NCI-H1436 (cell line): ENCODE results near the gene MEI4.
"Not testable (repeated sequence)": the region's sequence is repeated elsewhere in the genome, so short reads cannot be mapped to it uniquely, and the experiment has no call there.

Source experiments
- DNase-seq: peaks from one replicate; lab custom pipeline; 2025; lab: John Stamatoyannopoulos, UW

The MEI4 gene

DNA sequence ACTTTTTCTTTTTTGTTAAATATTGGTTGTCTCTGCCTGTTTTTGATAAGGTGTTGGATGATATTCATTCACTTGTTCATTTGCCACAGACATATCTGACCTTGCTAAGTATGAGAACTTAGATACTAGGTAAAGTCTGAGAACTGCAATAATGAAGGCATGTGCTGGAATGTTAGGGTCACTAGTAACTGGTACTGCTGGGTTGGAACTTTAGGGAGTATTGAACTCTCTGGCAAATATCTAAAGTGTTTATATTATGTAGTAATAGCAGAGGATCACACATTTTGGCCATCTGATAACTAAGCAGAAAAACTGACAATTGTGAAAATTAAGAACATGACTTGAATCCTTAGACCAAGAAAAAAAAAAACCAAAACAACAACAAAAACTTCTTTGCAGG lies 162.7 kb downstream of the MEI4 start:
- no peak for DNase-seq

DNA sequence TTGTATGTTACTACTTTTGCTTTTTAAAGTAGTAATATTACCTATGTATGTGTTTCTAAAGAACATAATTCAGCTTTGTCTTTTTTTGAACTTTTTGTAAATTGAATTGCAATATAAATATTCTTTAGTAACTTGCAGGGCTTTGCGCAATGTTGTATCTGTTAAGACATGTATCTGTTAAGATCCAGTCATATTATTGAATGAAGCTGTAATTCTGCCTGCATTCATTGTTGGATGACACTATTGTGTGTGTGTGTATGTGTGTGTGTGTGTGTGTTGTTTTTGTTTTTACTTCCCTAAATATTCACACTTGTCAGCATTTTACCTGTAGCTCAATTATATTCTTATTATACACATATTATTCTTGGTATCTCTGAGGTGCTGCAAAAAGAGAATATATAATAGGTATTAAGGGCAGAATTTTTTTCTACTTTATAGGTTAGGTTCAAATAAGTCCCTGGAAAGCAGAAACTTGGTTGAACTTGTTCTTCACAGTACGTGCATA lies 164.0 kb downstream of the MEI4 start:
- DNase-seq: no peak

DNA sequence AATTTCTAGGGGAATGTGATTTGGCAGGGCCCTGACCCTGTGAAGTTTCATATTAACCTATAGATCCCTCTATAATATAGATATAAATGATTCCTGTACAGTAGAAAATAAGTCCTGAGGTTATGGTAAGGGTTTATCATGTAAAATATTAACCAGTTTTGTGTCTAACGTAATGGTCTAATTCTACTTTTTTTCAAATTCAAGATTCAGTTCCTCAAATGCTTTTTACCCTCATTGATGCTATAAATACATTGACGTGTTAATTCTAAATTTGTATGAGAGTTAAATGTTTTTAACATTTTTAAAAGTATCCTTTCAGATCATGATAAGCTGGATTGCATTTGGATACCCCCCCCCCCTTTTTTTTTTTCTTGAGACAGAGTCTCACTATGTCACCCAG lies 169.4 kb downstream of the MEI4 start:
- no peak for DNase-seq

DNA sequence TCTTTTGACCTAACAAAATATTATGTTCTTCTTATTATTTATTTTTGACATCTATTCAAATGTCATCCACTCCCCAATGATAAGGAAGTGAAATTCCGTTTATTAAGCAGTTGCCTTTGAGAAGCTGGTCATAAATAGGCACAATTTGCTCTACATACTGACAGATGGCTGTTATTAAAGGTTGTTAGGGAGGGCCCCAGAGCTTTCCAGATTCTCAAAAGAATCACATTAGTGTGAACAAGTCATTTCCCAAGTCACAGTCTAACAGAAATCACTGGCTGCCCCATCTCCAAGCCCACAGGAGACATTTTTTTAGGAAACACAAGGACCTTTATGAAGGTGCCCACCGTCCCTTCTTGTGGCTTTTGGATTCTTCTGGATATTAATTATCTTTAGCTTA lies 172.4 kb downstream of the MEI4 start:
- no peak for DNase-seq

DNA sequence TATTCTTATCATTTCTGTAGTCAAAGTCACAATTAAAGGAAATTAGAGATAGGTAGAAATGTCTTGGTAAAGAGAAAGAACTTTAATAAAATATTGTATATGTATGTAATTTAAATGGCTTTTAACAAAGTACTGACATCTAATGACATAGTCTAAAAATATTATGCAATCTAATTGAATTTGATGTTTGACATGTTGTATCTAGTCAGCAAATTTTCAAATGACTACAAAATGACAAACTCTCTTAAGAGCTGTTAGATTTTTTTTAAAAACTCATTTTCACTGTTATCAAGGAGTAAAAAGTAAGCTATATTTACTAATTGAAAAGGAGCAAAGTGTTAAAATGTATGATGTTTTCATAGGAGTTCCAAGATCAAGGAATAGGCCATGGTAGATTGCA lies 176.9 kb downstream of the MEI4 start:
- no peak for DNase-seq

DNA sequence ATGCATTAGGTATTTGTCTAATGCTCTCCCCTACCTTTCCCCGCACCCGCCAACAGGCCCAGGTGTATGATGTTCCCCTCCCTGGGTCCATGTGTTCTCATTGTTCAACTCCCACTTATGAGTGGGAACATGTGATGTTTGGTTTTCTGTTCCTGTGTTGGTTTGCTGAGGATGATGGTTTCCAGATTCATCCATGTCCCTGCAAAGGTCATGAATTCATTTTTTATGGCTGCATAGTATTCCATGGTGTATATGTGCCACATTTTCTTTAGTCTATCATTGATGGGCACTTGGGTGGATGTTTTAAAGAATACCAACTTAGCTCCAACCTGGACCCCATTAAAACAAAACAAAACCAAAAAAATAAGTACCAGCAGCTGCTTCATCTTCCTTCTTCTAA lies 180.9 kb downstream of the MEI4 start:
- DNase-seq: not testable (repeated sequence)

DNA sequence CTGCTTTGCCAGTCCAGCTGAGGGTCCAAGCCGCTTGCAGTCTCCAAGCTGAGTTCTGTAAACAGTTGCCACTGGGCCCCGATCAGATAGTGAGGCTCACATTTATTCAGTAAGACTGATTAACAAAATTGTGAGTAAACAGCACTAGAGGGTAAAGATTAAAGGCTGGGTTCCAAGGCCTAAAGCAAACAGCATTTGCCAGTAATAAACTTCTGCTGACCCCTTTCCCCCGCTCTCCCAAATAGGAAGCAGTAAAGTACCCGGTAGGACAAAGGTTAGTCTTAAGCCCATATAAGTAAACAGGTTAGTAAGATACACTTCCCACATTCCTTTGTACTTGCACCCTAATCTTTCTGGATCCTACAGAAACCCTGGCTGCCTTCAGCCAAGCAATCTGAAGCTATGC lies 181.8 kb downstream of the MEI4 start:
- no peak for DNase-seq

DNA sequence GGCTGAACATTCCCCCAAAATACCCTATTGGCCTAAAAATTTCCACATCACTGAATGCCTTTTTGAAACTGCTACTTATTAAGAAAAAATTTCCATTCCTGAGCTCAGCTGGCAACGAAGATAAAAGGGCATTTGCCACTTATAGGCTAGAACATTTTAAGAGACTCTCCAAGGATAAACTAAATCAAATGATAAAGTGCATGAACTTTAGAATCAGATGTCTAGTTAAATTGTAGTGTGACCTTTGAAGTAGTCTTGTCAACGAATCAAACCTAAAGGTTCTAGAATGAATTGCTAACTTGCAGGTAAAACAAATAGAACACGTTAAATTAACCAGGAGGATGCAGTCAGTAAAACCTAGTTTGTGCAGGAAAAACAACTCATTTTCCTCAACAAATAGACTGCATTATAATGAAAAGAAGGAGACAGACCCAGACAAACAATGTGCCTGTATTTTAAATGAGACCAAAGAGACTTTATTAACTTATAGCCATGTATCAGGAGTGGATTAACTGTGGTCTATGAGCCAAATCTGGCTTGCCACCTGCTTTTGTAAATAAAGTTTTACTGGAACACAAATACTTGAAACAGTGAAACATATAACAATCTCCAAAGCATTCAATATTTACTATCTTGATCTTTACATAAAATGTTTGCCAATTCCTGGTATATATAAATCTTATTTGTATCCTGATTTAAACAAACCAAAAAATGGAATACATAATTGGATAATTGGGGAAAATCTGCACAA lies 184.4 kb downstream of the MEI4 start:
- DNase-seq: no peak

DNA sequence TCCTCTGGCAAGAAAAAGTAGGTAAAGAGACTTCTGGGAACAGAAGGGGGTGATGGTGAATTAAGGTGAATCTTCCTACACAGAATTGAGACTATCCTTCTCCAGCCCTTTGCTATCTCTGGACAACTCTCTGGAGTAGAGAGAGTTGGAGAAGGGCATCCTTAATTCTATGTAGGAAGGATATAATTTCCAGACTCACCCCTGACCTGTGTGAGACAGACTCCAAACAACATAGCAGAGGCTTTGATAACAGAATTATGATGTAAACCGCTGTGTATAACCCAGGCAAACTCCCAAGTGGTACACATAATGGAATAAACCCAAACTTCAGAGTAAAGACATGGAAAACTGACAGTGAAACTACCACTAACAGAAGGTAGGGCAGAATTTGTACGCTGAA lies 186.5 kb downstream of the MEI4 start:
- DNase-seq: no peak

DNA sequence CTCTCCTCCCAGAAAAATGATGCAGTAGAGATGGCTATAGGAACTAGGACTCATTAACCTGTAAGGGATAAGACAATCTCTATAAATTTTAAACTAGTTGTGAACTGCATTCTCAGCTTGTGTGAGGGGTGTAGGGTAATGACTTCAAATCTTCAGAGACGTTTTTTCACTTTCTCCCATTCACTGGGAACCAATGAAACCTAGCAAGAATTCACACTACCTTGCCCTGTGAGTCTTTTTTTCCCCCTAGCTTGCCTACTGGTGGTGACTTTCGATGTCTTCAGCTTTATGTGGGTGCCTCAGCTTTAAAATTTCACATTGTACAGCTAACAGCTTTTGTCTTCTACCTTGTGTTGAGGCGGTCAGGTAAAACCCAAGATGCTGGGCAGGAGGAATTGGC lies 192.0 kb downstream of the MEI4 start:
- DNase-seq: no peak

DNA sequence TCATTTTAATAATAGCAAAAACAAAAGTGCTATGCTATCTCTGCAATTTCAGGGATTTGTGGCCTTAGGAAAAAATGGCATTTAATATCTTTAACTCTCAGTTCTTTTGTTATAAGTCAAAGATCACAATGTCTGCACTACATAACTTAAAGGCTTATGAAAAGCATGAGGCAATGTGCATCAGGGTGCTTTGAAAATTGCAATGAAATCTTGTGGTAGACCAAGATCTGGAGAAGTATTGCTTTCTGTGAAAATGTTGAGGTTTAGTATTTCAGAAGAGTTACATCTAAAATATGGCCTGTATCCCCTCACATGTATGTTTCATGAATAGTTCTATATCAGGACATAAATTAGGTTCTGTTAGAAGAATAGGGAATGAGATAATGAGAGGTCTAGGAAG lies 200.6 kb downstream of the MEI4 start:
- no peak for DNase-seq

DNA sequence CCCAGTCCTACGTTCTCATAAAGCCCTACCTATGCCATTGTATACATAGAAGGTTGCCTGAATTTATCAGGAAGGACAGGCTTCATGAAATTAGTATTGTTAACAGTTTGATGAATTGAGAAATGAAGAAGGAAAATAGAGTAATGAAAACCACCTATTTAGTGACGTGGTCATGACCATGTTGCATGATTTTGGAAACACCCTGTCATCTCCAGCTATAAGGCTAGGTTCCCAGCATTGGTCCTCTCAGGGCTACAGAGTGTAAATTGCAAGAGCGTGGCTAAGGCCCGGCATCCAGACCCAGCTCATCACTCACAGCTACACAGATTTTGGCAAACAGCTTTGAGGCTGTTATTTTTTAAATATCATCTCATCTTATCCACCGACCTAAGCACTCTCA lies 203.6 kb downstream of the MEI4 start:
- no peak for DNase-seq

DNA sequence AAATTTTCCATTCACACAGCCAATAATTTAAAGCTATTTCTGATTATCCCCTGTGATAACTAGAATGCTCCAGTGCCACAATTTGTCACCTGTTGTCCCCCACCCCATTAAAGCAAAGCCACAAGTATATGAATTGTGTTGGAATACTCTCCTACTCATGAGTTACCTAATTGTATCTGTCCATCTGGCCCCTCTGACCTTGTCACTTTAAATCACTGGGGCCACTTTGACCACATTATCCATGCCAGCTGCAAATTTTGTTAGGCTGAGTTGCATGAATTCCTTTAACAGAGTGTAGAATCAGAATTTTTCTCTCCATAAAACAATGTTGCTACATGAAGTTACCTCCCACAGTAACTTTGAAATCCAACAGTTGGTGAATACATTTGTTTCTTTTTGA lies 204.6 kb downstream of the MEI4 start:
- no peak for DNase-seq

DNA sequence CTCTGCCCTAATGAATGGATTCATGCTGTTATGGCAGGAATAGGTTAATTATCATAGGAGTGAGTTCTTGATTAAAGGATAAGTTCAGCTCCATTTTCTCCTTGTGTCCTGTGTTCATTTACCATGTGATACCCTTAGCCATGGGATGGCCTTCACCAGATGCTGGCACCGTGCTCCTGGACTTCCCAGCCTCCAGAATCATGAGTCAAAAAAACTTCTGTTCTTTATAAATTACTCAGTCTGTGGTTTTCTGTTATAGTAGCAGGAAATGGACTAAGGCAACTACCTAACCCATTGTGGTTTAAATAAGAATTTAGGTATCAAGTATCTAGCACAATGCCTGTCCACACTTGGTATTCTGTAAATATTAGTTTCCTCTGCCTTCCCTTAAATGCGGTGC lies 223.5 kb downstream of the MEI4 start:
- no peak for DNase-seq

DNA sequence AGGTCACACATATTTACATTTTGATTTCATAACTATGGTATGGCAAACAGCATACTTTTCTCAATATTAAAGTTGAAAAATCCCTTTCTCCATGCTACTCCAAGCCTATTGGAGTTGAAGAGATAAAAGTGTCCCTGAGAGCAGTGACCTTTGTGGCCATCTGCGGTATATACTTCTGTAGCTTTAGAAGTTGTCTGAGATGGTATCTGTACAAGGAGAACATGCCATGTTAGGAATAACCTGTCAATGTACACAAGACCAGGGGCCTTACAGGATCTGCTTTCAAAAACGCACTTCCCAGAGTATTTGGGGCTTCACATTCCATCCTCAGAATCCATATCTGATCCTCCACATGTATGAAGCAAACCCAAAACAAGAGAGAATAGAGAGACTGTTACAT lies 226.7 kb downstream of the MEI4 start:
- DNase-seq: no peak

DNA sequence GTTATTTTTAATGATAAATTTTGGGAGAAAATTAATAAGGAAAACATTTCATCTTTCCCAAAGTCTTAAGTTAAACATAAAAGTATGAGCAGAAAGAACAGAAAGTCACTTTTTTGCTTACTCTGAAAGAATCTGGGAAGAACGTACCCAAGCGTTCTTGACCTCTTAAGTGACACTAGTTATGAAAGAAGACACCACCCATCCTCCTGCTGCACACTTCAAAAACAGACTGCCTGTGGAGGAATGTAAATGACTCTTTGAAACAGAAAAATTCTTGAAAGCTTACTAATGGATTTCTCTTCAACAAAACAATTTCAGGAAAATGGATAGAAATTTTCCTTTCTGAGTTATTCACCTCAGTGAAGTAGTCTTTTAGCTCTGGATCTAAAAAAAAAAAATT lies 227.7 kb downstream of the MEI4 start:
- no peak for DNase-seq

DNA sequence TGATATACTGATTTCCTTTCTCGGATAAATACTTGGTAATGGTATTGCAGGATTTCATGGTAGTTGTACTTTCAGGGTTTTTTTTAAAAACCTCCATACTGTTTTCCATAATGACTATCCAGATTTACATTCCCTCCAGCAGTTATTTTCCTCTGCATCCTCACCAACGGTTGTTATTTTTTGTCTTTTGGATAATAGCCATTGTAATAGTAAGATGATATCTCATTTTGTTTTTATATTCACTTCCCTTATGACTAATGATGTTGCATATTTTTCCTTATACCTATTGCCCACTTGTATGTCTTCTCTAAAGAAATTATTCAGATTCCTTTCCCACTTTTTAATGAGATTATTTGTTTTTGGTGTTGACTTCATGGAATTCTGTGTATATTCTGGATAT lies 231.0 kb downstream of the MEI4 start:
- no peak for DNase-seq

DNA sequence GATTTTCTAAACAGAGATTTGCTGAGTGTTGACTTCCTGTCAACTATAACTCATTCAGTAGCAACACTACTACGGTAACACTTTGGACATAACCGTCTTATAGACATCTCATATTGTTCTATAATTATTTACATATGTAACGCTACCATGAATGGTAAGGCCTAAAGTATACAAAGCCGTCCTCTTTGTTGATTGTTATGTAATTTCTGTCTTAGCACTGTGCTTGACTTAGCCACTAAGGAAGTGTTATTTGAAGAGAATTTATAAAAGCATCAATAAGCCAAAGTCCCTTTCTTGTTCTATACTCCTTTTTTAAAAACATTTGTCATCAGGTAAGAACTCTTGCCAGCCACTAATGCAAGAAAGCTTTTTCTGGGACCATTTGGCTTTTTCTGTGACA lies 240.6 kb downstream of the MEI4 start:
- DNase-seq: no peak

DNA sequence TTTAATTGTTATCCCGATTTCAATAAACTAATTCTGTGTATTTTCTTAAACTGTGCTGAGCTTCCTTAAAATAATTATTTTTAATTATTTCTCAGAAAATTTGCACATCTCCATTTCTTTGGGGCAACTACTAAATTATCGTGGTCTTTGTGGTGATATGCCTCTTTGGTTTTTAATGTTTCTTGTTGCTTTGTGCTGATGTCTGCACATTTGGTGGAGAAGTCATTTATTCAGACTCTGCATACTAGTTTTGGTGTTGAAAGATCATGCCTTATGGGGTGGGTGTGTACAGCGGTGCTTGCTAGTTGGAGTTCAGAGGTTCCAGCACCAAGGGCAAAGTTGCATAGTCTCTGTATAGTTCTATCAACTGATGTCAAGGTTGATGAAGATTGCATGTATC lies 253.2 kb downstream of the MEI4 start:
- no peak for DNase-seq

DNA sequence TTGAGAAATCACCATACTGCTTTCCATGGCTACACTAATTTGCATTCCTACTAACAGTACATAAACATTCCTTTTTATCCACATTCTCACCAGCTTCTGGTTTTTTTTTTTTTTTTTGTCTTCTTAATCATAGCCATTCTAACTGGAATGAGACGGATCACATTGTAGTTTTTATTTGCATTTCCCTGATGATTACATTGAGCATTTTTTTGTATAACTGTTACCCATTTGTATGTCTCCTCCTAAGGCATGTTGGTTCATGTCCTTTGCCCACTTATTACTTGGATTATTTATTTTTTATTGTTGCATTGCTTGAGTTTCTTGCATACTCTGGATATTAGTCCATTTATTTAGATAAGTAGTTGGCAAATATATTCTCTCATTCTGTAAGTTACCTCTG lies 258.0 kb downstream of the MEI4 start:
- DNase-seq: no peak

DNA sequence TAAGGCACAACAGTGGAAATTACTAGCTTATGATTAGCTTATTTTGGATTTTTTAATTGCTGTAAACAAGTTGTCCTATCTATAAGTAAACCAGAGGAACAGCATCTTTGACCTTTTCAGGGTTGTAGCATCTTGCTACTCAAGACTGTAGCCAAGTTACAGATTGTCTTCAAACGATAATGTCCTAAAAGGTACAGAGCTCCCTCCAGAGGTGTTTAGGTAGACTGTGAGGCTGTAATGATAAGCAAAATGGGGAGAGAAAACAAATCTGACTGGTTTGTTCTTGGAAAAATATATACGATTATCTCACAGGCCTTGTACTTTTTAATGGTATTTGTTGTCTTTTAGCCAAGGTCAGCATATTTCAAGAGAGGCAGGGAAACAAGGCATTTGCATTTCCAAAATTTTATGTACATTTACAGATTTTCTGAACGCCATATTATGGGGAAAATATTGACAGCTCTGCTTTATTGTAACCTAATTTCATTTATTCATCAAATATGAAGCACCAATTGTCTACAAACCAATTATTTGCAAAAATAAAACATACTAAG lies 273.4 kb downstream of the MEI4 start:
- DNase-seq: no peak

DNA sequence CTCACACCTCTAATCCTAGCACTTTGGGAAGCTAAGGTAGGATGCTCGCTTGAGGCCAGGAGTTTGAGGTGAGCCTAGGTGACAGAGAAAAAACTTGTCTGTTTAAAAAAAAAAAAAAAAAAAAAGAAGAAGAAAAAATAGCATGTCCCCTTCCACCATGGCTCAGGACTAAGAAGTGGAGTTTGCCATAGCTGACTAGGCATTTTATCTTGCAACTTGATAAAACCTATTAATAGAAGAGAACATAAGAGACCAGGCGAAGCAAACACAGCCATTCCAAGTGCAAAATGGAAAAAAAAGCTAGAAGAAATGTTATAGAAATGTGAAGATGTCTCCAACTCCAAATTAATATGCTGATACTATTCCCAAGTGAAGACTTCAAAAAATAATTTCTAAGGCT lies 277.5 kb downstream of the MEI4 start:
- no peak for DNase-seq

DNA sequence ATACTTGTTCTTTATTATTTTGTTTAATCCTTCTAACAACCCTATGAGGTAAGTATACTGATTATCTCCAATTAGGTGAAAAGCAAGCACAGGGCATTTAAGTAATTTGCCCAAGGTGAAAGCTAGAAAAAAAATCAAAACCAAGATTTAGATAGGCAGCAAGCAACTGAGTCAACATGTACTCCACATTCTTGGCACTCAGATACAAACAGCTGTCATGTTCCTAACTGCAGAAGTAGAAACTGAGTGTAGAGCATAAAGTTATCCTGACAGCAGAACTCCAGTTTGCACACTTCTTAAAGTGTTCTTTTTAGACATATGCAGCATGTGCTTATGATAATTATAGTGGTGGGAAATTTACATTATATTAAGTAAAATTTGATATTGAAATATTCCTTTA lies 278.1 kb downstream of the MEI4 start:
- no peak for DNase-seq

DNA sequence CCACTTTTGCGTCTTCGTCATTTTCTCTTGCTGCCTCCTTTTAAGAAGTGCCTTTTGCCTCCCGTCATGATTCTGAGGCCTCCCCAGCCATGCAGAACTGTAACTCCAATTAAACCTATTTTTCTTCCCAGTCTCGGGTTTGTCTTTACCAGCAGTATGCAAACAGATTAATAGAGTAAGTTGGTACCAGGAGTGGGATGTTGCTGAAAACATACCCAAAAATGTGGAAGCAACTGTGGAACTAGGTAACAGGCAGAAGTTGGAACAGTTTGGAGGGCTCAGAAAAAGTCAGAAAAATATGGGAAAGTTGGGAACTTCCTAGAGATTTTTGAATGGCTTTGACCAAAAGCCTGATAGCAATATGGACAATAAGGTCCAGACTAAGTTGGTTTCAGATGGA lies 309.2 kb downstream of the MEI4 start:
- no peak for DNase-seq
